Measurements from ENCODE around the gene GPC5. TPM values are rescaled to one million over a fixed set of nuclear protein-coding genes. Genes with fewer than 3 reads are reported as not detected.

GPC5 gene
- total RNA-seq, 8 experiments from 2014 or later, result 0.10 to 4.1 (median 2.3) TPM; not detected in 2

- ATAC-seq (replicated peaks in 6 of 8), result no peak
- no peak overlapping the region for H3K4me3 ChIP-seq
- 7 to 95% (median 63%) methylated on average over 1 to 3 of the region's 3 CpGs; no CpG with 5 or more reads in 2 of the 10 experiments for whole genome bisulfite sequencing, 10 experiments
- H3K27ac ChIP-seq, result no peak overlapping the region
- in situ Hi-C loops (cut with MboI; ENCODE audit: low pct_unique_long_range_greater_than_20kb in 2 of 9, low sequenced_read_pairs in 9 of 9, unreplicated experiment in 9 of 9), result loop anchor here in 1 of 9 experiments (25.0 kb wide), 1 partner anchor 317 kb away; the partner anchor contains the start of gene GPC5
- H3K4me1 ChIP-seq (replicated peaks in 1 of 2), result no peaks in the 10 kb centered on the region
Observed at GRCh38 chr13:91704398-91704797, 306.0 kb downstream of the GPC5 start.

- 0 to 100% (median 33%) methylated on average over 1 of the region's 1 CpG; no CpG with 5 or more reads in 1 of the 10 experiments for WGBS, 10 experiments
- in situ Hi-C loops (cut with MboI; ENCODE audit: low pct_unique_long_range_greater_than_20kb in 2 of 9, low sequenced_read_pairs in 9 of 9, unreplicated experiment in 9 of 9), result loop anchor here in 1 of 9 experiments (25.0 kb wide), 1 partner anchor 321 kb away; the partner anchor contains the start of gene GPC5
- no peak overlapping the region for H3K4me3 ChIP-seq
Observed at GRCh38 chr13:91708558-91708957, 310.1 kb downstream of the GPC5 start.

GRCh38 chr13:91709180-91709579 is 310.8 kb downstream of the GPC5 start:
- in situ Hi-C loops (cut with MboI; ENCODE audit: low pct_unique_long_range_greater_than_20kb in 2 of 9, low sequenced_read_pairs in 9 of 9, unreplicated experiment in 9 of 9), result loop anchor here in 1 of 9 experiments (25.0 kb wide), 1 partner anchor 322 kb away; the partner anchor contains the start of gene GPC5
- ATAC-seq (replicated peaks in 6 of 8), result no peak
- H3K4me3 ChIP-seq, result no peak overlapping the region
- H3K27ac ChIP-seq, result no peak overlapping the region
- no peaks in the 10 kb centered on the region for H3K4me1 ChIP-seq (replicated peaks in 1 of 2)
- 0 to 100% (median 40%) methylated on average over 1 to 3 of the region's 3 CpGs; no CpG with 5 or more reads in 1 of the 10 experiments for WGBS, 10 experiments

More at GRCh38 chr13:91708558-91708957, 310.1 kb downstream of the GPC5 start:
- ATAC-seq (replicated peaks in 6 of 8), result no peak
- no peaks in the 10 kb centered on the region for H3K4me1 ChIP-seq (replicated peaks in 1 of 2)
- no peak overlapping the region for H3K27ac ChIP-seq

GRCh38 chr13:91710733-91711132 is 312.3 kb downstream of the GPC5 start:
- Histone ChIP-seq H3K4me3 (no peak overlapping the region), H3K4me1 (replicated peaks in 1 of 2) (peaks cover 0 to 4% of the 10 kb centered on the region in 2 donors), H3K27ac (no peak overlapping the region)
- in situ Hi-C loops (cut with MboI; ENCODE audit: low pct_unique_long_range_greater_than_20kb in 2 of 9, low sequenced_read_pairs in 9 of 9, unreplicated experiment in 9 of 9), result loop anchor here in 1 of 9 experiments (25.0 kb wide), 1 partner anchor 323 kb away; the partner anchor contains the start of gene GPC5
- 0 to 100% (median 67%) methylated on average over 1 to 3 of the region's 3 CpGs; no CpG with 5 or more reads in 1 of the 10 experiments for WGBS, 10 experiments
- no peak for ATAC-seq (replicated peaks in 6 of 8)

- in situ Hi-C loops (cut with MboI; ENCODE audit: low pct_unique_long_range_greater_than_20kb in 2 of 9, low sequenced_read_pairs in 9 of 9, unreplicated experiment in 9 of 9), result loop anchor here in 1 of 9 experiments (25.0 kb wide), 1 partner anchor 328 kb away; the partner anchor contains the start of gene GPC5
- no peak overlapping the region for H3K4me3 ChIP-seq
- H3K4me1 ChIP-seq (replicated peaks in 1 of 2), result peaks cover 0 to 4% of the 10 kb centered on the region in 2 donors
- ATAC-seq (replicated peaks in 6 of 8), result peak in 7 of 8 experiments; percentile 15 to 85 (median 73)
- WGBS, 10 experiments, result 0 to 60% (median 17%) methylated on average over 1 to 3 of the region's 3 CpGs; no CpG with 5 or more reads in 4 of the 10 experiments
- H3K27ac ChIP-seq, result no peak overlapping the region
Observed at GRCh38 chr13:91714855-91715254, 316.4 kb downstream of the GPC5 start.

GRCh38 chr13:91716436-91717065 is 318.1 kb downstream of the GPC5 start:
- WGBS, 10 experiments, result 13 to 94% (median 89%) methylated on average over 3 to 7 of the region's 7 CpGs
- in situ Hi-C loops (cut with MboI; ENCODE audit: low pct_unique_long_range_greater_than_20kb in 2 of 9, low sequenced_read_pairs in 9 of 9, unreplicated experiment in 9 of 9), result loop anchor here in 1 of 9 experiments (25.0 kb wide), 1 partner anchor 329 kb away; the partner anchor contains the start of gene GPC5
- Histone ChIP-seq H3K27ac (no peak overlapping the region), H3K4me3 (no peak overlapping the region), H3K4me1 (replicated peaks in 1 of 2) (peaks cover 0 to 4% of the 10 kb centered on the region in 2 donors)
- ATAC-seq (replicated peaks in 6 of 8), result no peak

GRCh38 chr13:91719033-91719432 is 320.6 kb downstream of the GPC5 start:
- WGBS, 10 experiments, result 0 to 67% (median 38%) methylated on average over 1 to 2 of the region's 3 CpGs; no CpG with 5 or more reads in 5 of the 10 experiments
- in situ Hi-C loops (cut with MboI; ENCODE audit: low pct_unique_long_range_greater_than_20kb in 2 of 9, low sequenced_read_pairs in 9 of 9, unreplicated experiment in 9 of 9), result loop anchor here in 1 of 9 experiments (25.0 kb wide), 1 partner anchor 332 kb away; the partner anchor contains the start of gene GPC5
- Histone ChIP-seq H3K27ac (peak overlapping the region in 1 of 2 donors; percentile 24), H3K4me3 (no peak overlapping the region), H3K4me1 (replicated peaks in 1 of 2) (peaks cover 0 to 4% of the 10 kb centered on the region in 2 donors)
- ATAC-seq (replicated peaks in 6 of 8), result peak in 7 of 8 experiments; percentile 29 to 54 (median 44)

GRCh38 chr13:91721413-91721812 is 323.0 kb downstream of the GPC5 start:
- WGBS, 10 experiments, result 0 to 100% (median 38%) methylated on average over 1 to 3 of the region's 3 CpGs; no CpG with 5 or more reads in 4 of the 10 experiments
- no peak for ATAC-seq (replicated peaks in 6 of 8)
- Histone ChIP-seq H3K4me1 (replicated peaks in 1 of 2) (no peaks in the 10 kb centered on the region), H3K4me3 (no peak overlapping the region), H3K27ac (no peak overlapping the region)
- in situ Hi-C loops (cut with MboI; ENCODE audit: low pct_unique_long_range_greater_than_20kb in 2 of 9, low sequenced_read_pairs in 9 of 9, unreplicated experiment in 9 of 9), result loop anchor here in 1 of 9 experiments (25.0 kb wide), 1 partner anchor 334 kb away; the partner anchor contains the start of gene GPC5

GRCh38 chr13:91722267-91722884 is 324.0 kb downstream of the GPC5 start:
- no peak for ATAC-seq (replicated peaks in 6 of 8)
- 3 to 100% (median 27%) methylated on average over 1 to 4 of the region's 4 CpGs for WGBS, 10 experiments
- in situ Hi-C loops (cut with MboI; ENCODE audit: low pct_unique_long_range_greater_than_20kb in 2 of 9, low sequenced_read_pairs in 9 of 9, unreplicated experiment in 9 of 9), result loop anchor here in 1 of 9 experiments (25.0 kb wide), 1 partner anchor 335 kb away; the partner anchor contains the start of gene GPC5
- no peaks in the 10 kb centered on the region for H3K4me1 ChIP-seq (replicated peaks in 1 of 2)
- H3K4me3 ChIP-seq, result no peak overlapping the region
- no peak overlapping the region for H3K27ac ChIP-seq

GRCh38 chr13:91724591-91724990 is 326.2 kb downstream of the GPC5 start:
- Histone ChIP-seq H3K4me3 (no peak overlapping the region), H3K27ac (no peak overlapping the region), H3K4me1 (replicated peaks in 1 of 2) (no peaks in the 10 kb centered on the region)
- in situ Hi-C loops (cut with MboI; ENCODE audit: low pct_unique_long_range_greater_than_20kb in 2 of 9, low sequenced_read_pairs in 9 of 9, unreplicated experiment in 9 of 9), result loop anchor here in 1 of 9 experiments (25.0 kb wide), 1 partner anchor 337 kb away; the partner anchor contains the start of gene GPC5
- 22 to 100% (median 95%) methylated on average over 1 to 3 of the region's 3 CpGs for whole genome bisulfite sequencing, 10 experiments
- no peak for ATAC-seq (replicated peaks in 6 of 8)

- no peak for ATAC-seq (replicated peaks in 6 of 8)
- WGBS, 10 experiments, result 7 to 88% (median 62%) methylated on average over 2 to 4 of the region's 4 CpGs
- no peaks in the 10 kb centered on the region for H3K4me1 ChIP-seq (replicated peaks in 1 of 2)
- H3K4me3 ChIP-seq, result no peak overlapping the region
- in situ Hi-C loops (cut with MboI; ENCODE audit: low pct_unique_long_range_greater_than_20kb in 2 of 9, low sequenced_read_pairs in 9 of 9, unreplicated experiment in 9 of 9), result no loop called here
- no peak overlapping the region for H3K27ac ChIP-seq
Observed at GRCh38 chr13:91725646-91726045, 327.2 kb downstream of the GPC5 start.

GRCh38 chr13:91726671-91727070 is 328.2 kb downstream of the GPC5 start:
- WGBS, 10 experiments, result 0 to 94% (median 77%) methylated on average over 1 to 6 of the region's 6 CpGs
- in situ Hi-C loops (cut with MboI; ENCODE audit: low pct_unique_long_range_greater_than_20kb in 2 of 9, low sequenced_read_pairs in 9 of 9, unreplicated experiment in 9 of 9), result no loop called here
- ATAC-seq (replicated peaks in 6 of 8), result no peak
- H3K4me3 ChIP-seq, result no peak overlapping the region
- H3K4me1 ChIP-seq (replicated peaks in 1 of 2), result no peaks in the 10 kb centered on the region
- H3K27ac ChIP-seq, result no peak overlapping the region

- H3K4me1 ChIP-seq (replicated peaks in 1 of 2), result no peaks in the 10 kb centered on the region
- WGBS, 10 experiments, result 0 to 88% (median 20%) methylated on average over 1 of the region's 1 CpG; no CpG with 5 or more reads in 2 of the 10 experiments
- H3K27ac ChIP-seq, result no peak overlapping the region
- in situ Hi-C loops (cut with MboI; ENCODE audit: low pct_unique_long_range_greater_than_20kb in 2 of 9, low sequenced_read_pairs in 9 of 9, unreplicated experiment in 9 of 9), result no loop called here
- H3K4me3 ChIP-seq, result no peak overlapping the region
- no peak for ATAC-seq (replicated peaks in 6 of 8)
Observed at GRCh38 chr13:91729859-91730258, 331.4 kb downstream of the GPC5 start.

Measured in motor neuron (in vitro differentiated cells).